8988T (cell line): ENCODE measurements around the gene ATG7.
"Not testable (repeated sequence)": the region's sequence is repeated elsewhere in the genome, so short reads cannot be mapped to it uniquely, and the experiment has no call there.

Experiments
- DNase-seq: peaks from one replicate; pipeline ENCODE4 v3.0.0; 2011

ATG7 gene

DNA sequence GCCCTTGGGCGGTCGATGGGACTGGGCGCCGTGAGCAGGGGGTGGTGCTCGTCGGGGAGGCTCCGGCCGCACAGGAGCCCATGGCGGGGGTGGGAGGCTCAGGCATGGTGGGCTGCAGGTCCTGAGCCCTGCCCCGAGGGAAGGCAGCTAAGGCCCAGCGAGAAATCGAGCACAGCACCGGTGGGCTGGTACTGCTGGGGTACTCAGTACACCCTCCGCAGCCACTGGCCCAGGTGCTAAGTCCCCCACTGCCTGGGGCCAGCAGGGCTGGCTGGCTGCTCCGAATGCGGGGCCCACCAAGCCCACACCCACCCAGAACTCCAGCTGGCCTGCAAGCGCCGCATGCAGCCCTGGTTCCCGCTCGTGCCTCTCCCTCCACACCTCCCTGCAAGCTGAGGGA lies 239.4 kb downstream of the ATG7 start:
- not testable (repeated sequence) for DNase-seq

DNA sequence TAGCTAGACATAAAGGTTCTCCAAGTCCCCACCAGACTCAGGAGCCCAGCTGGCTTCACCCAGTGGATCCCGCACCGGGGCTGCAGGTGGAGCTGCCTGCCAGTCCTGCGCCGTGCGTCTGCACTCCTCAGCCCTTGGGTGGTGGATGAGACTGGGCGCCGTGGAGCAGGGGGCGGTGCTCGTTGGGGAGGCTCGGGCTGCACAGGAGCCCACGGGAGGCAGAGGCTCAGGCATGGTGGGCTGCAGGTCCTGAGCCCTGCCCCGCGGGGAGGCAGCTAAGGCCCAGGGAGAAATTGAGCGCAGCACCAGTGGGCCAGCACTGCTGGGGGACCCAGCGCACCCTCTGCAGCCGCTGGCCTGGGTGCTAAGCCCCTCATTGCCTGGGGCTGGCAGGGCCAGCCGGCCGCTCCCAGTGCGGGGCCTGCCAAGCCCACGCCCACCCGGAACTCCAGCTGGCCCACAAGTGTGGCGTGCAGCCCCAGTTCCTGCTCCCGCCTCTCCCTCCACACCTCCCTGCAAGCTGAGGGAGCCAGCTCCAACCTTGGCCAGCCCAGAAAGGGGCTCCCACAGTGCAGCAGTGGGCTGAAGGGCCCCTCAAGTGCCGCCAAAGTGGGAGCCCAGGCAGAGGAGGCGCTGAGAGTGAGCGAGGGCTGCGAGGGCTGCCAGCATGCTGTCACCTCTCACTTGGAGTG lies 241.1 kb downstream of the ATG7 start:
- DNase-seq: not testable (repeated sequence)

GRCh38 chr3:11513817-11514135 lies 241.6 kb downstream of the ATG7 start:
- DNase-seq: no peak

DNA sequence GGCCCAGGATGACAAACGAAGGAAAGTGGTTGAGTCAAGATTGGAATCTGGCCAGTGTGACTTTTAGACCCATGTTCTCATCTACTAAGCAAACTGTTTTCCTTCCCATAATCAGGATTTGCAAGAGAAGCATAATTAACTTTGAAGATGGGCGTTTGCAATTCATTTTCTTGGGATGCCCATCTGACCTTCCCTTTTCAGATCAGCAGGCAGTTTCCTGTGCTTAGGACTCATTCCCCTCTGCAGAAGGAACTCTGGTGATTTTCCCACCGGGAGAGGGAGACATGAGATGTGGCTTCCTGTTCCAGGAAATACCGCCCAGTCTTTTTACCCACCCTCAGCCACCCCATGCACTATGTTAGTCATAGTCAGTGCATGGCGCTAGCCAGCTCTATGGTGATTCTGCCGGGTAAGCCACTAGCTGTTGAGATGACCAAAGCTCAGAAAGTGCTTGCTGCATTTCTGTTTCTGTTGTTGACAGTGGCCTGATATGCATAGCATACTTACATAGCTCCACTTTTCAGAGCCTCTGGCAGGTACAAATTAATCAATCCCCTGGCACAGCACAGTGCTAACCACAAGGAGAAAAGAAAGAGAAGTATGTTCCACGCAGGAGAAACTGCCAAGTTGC lies 242.1 kb downstream of the ATG7 start:
- peak; percentile 57 for DNase-seq

DNA sequence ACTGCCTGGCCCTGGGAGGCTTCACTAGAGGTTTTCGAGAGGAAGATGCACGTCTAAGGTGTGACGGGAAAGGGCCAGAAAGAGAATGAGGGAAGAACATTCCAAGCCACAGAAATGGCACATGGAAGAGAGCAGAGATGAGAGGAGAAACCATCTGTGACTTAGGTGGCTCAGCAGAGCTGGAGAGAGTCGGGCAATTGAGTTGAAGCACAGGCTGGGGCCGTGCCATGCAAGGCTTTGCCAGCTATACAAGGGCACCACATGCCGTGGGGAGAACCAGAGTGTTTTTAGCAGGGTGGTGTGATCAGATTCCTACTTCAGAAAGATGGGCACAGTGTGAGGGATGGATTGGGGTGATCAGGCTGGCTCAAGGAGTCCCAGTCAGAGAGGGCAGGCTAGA lies 245.4 kb downstream of the ATG7 start:
- no peak for DNase-seq

GRCh38 chr3:11521167-11521566 lies 249.0 kb downstream of the ATG7 start:
- no peak for DNase-seq

- DNase-seq: no peak
These were observed 250.2 kb downstream of the ATG7 start for GRCh38 chr3:11522398-11522715.

DNA sequence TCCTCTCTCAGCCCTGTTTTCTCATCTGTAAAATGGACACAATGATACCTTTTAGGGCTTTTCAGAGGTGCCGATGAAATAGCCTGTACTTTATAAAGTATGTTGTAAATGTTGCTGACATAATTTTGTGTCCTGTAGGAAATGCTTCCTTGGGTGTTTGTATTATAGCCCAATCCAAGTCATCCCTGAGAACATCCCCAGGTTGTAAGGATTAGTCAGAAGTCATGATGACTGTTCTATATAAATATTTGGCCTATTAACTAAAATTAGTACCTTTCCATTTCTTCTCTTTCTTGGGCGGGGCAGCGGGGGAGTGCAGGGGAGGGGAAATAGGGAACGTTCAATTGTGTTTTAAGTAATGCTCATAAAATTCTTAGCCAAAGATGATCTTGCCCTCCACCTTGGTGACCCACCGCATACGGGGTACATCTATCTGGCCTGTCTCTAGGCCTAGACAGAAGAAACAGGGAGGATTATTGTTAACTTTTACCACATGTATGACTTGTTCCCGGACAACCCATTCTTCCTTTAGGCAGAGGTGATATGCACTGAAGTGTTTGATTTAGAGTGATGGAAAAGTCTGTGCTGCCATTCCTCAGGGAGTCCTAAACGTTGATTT lies 250.9 kb downstream of the ATG7 start:
- DNase-seq: no peak

GRCh38 chr3:11523572-11524101 lies 251.4 kb downstream of the ATG7 start:
- DNase-seq: no peak

GRCh38 chr3:11526121-11526520 lies 253.9 kb downstream of the ATG7 start:
- DNase-seq: not testable (repeated sequence)

GRCh38 chr3:11529281-11529680 lies 257.1 kb downstream of the ATG7 start:
- DNase-seq: no peak

DNA sequence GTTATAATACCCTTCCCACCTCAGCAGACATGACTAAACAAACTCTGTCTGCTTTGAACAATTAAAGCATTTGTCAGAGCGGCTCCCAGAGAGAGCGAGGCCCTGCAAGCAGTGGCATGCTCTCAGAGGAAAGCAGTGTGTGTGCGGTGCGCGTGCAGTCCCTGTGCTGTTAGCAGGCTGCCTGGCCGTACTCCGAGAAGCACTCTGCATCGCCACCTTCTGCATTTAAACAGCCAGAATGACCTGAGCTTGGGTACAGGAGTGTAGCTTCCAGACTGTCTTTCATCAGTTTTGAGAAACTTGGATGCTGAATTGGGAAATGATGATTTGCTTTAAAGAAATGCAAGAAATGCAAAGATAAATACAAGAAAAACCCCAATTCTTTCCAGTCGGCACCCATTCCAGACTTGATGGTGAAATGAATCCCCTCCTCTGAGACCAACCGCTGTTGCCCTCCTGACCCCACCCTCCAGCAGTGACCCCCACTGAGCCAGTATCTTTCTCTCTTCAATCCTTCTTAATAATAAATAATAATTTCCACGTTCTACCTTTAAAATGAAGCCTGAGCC lies 258.0 kb downstream of the ATG7 start:
- DNase-seq: no peak

- DNase-seq: no peak
These were observed 260.8 kb downstream of the ATG7 start for GRCh38 chr3:11532931-11533391.

DNA sequence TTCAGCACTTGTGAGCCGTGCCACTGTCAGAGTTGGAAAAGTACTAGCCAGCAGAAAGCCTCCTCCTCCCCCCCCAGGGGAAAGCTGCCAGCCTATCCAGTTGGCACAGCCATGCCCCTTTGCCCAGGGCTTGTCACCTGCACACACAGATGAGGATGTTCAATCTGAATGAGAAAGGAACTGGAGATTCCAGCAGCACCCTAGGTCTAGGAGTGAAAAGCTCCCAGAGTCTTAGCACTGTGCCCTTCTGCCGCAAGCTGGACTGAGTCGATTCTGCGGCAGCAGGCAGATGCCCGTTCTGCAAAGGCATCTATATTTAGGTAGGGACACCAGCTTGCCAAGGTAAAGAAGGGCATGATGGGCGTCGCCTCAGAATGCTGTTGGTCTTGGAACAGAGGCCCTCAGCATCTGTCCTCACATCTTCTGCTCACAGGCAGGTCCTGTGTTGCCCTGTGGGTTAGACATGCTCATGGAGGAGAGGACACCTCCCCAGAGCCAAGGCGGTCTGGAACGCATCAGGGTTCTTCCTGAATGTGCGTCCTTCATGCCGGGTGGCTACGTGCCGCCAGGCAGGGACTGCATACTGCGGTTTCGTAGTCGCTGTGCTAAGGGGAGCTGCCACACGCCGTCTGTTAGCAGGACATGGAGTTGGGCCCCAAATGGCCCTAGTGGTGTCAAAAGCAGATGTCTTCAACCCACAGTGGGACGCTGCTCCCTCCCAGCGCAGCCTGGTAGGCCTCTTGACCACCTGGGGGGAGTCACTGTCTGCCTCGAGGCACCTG lies 262.0 kb downstream of the ATG7 start:
- no peak for DNase-seq

GRCh38 chr3:11534793-11535101 lies 262.6 kb downstream of the ATG7 start:
- no peak for DNase-seq

DNA sequence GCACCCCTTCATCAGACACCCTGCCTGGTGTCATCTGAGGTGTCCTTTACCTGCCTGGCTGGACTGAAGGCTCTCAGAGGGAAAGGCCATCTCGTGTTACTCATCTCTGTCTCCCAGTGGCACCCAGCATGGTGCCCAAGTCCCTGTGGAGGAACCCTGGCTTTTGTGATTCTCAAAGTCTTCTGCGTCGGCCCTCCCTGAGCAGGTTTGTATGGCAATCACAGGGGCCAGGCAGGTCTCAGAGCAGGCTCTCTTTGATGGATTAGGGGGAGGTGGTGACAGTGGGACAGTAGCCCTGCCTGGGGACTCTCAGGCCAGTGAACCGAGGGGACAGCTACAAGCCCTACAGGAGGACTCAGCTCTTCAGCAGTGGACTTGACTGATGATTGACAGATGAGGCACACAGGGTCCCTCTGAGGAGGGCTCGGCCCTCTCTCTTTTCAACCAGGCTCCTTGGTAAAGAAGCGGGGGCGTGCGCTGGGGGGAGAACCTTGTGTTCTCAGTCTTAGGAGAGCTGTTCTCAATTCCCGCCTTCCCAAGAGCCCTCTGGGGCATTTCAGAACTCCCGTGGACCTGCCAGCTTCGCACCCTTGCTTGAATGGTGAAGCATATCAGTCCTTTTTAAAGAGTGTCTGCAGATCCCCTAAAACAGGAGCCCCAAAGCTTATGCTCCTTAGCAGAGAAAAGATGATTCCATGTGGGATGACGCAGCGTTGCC lies 263.2 kb downstream of the ATG7 start:
- DNase-seq: no peak

GRCh38 chr3:11536132-11536935 lies 264.1 kb downstream of the ATG7 start:
- DNase-seq: no peak

DNA sequence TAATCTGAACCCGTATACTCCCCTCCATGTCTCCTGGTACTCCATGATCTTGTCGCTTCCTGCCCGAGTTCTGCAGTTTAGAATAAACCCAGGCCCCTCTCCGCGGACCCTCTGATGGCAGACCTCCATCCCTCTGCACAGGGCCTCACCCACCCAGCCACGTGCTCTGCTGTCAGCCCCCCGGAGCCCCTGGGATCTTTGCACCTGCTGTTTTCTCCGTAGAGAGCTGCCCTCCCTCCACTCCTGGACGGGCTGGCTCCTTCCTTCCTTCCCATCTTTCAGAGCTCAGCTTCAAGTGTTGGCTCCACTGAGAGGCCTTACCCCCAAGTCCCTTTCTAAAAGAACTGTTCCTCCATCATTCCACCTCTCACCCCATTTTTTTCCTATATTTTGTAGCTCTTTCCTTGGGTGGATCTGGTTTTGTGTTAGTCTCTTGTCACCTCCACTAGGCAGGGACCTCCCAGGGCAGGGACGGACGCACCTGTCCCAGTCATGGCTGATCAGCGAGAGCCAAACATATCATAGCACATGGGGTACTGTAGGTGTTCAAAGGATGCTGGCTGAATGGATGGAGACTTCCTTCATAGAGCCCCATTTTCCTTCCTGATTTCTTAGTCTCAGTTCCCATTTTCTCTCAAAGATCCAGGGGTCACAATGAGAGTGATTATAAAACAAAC lies 264.9 kb downstream of the ATG7 start:
- DNase-seq: no peak

DNA sequence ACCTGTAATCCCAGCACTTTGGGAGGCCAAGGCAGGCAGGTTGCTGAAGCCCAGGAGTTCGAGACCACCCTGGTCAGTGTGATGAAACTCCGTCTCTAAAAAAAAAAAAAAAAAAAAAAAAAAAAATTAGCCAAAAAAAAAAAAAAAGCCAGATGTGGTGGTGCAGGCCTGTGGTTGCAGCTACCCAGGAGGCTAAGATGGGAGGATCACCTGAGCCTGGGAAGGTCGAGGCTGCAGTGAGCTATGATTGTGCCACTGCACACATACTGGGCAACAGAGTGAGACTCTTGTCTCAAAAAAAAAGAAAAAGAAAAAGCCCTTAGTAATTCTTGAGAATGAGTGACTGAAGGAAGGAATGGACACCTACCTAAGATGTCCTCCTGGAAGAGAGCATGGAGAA lies 266.4 kb downstream of the ATG7 start:
- no peak for DNase-seq

DNA sequence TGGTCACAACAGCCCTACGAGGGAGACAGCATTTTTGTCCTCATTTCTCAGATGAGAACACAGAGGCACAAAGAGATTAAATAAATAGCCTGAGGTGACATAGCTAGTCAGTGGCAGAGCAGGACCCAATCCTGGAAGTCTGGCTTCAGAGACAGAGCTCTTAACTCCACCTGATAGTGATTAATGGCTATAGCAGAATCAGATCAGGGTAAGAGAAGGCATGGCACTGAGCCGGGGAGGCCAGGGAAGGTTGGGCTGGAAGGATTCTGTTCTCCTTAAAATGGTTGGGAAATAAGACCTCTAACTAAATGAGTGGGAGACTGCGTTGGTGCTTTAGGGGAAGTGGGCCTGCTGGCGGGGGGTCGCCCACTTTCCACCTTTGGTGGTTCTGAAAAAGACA lies 267.0 kb downstream of the ATG7 start:
- no peak for DNase-seq

GRCh38 chr3:11539677-11540076 lies 267.5 kb downstream of the ATG7 start:
- no peak for DNase-seq
